Colonic mucosa (tissue), 4 donors: ENCODE measurements around the gene EMILIN1. TPM values are rescaled to one million over a fixed set of nuclear protein-coding genes. Genes with fewer than 3 reads are reported as not detected.
A peak's percentile ranks its signal among the peaks of the same experiment; 100 is the strongest.

Experiments used
- DNase-seq: peaks from one replicate; pipeline ENCODE4 v3.0.0-alpha.2; 2020
- H3K27ac ChIP-seq: fragments of 200-600 bp; one replicate; pipeline ENCODE4 v1.8.0; 2021
- H3K27me3 ChIP-seq: fragments of 200-600 bp; one replicate; pipeline ENCODE4 v1.8.0; 2021
- H3K36me3 ChIP-seq: fragments of 200-600 bp; one replicate; pipeline ENCODE4 v1.8.0; 2021
- H3K4me1 ChIP-seq: fragments of 200-600 bp; one replicate; pipeline ENCODE4 v1.8.0; 2021; ENCODE audit warnings: mild to moderate bottlenecking
- H3K4me3 ChIP-seq: fragments of 200-600 bp; one replicate; pipeline ENCODE4 v1.8.0; 2021
- H3K9ac ChIP-seq, 2 donors: one replicate each; pipeline ENCODE4 v1.7.0; 2013; ENCODE audit warnings: control low read depth in 2 of 2, low read depth in 2 of 2, low read length in 2 of 2
- H3K9me3 ChIP-seq: fragments of 200-600 bp; one replicate; pipeline ENCODE4 v1.8.0; 2021
- intact Hi-C: fragments of 100-400 bp; cut with DNase I; formaldehyde crosslinking; loops from one replicate; pipeline ENCODE4 v1.14.1; 2022
- total RNA-seq, 2 donors: library from RNA; stranded (reverse); fragmentation: NEBNext Ultra II Directional in 1 of 2; extraction: Animal tissue kit (Norgen Biotek cat#: 25700) in 1 of 2; gene quantifications; one replicate each; pipeline ENCODE4 v1.2.1, GENCODE V29; 2021
- TF ChIP-seq, protein P1 (sequence below): fragments of 200-600 bp; IDR thresholded peaks from one replicate; pipeline ENCODE4 v1.8.0; 2022; ENCODE audit warnings: antibody characterized with exemption, mild to moderate bottlenecking
- donor health status: healthy.
- donor health status: DM: no; HTN: no; CAD: no.
- donor health status: DM: no; HTN: no; CAD: no.

The EMILIN1 gene
- total RNA-seq, 2 donors from 2014 or later = 20.2 to 43.0 TPM

DNA sequence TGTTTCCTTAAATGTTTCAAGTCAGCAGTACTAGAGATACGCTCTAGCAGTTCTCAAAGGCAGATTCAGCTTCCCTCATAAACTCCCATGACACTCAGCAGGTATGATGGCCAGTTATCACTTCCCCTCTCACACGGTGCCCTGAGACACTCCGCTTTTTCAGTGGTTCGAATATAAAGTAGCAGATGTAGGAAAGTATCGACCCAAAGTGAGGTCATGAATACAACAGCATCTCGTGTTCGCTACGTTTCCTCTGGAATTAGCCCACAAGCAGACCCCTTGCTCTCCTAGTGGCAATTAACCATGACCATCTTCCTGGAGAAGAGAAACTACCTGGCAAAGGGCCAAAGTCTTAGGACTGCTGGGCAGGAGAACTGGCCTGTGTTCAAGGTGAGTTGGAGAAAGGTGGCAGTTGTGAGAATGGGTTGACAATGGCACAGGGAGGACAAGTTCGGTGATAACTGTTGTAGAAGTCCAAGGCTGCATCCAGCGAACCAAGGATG is 36.2 kb upstream of the EMILIN1 start:
- DNase-seq = no peak
- Histone ChIP-seq H3K4me1 (no peaks in the 10 kb centered on the region), H3K9me3 (no peaks in the 10 kb centered on the region), H3K27ac (peak overlapping the region; percentile 17), H3K9ac (no peak overlapping the region), H3K27me3 (no peaks in the 10 kb centered on the region), H3K36me3 (peaks cover 30% of the 10 kb centered on the region), H3K4me3 (no peak overlapping the region)
- TF ChIP-seq, protein P1, sequence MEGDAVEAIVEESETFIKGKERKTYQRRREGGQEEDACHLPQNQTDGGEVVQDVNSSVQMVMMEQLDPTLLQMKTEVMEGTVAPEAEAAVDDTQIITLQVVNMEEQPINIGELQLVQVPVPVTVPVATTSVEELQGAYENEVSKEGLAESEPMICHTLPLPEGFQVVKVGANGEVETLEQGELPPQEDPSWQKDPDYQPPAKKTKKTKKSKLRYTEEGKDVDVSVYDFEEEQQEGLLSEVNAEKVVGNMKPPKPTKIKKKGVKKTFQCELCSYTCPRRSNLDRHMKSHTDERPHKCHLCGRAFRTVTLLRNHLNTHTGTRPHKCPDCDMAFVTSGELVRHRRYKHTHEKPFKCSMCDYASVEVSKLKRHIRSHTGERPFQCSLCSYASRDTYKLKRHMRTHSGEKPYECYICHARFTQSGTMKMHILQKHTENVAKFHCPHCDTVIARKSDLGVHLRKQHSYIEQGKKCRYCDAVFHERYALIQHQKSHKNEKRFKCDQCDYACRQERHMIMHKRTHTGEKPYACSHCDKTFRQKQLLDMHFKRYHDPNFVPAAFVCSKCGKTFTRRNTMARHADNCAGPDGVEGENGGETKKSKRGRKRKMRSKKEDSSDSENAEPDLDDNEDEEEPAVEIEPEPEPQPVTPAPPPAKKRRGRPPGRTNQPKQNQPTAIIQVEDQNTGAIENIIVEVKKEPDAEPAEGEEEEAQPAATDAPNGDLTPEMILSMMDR = no peak
- intact Hi-C loops = no loop called here

DNA sequence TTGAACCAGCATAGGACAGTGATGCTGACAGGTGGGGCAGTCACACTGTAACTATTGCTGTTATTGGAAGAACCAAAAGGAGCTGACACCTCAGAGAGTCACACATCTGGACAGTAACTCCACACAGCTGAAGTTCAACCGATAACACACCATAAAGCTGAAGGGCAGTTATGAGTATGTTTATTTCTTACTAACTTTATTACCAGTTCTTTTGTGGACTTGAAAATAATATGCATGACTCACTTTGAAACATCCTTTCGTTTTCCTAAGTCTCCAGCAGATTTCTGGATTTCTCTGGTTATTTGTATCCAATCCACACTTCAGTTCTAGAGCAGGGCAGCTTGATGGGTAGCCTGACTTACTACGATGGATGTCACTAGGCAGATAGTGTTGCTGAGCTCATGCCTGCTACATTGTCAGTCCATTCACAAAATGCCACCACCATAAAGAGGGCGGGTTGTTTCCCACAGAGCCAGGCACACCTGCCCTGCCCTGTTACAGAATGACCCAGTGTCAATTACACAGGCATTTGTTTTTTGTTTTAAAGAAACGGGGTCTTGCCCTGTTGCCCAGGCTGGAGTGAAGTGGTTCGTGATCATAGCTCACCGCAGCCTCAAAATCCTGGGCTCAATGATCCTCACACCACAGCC is 35.3 kb upstream of the EMILIN1 start:
- TF ChIP-seq, protein P1 = no peak
- Histone ChIP-seq H3K4me1 (no peaks in the 10 kb centered on the region), H3K9me3 (no peaks in the 10 kb centered on the region), H3K27ac (peak overlapping the region; percentile 52), H3K27me3 (no peaks in the 10 kb centered on the region), H3K36me3 (peaks cover 24% of the 10 kb centered on the region), H3K9ac (no peak overlapping the region), H3K4me3 (no peak overlapping the region)
- no peak for DNase-seq
- intact Hi-C loops = no loop called here

DNA sequence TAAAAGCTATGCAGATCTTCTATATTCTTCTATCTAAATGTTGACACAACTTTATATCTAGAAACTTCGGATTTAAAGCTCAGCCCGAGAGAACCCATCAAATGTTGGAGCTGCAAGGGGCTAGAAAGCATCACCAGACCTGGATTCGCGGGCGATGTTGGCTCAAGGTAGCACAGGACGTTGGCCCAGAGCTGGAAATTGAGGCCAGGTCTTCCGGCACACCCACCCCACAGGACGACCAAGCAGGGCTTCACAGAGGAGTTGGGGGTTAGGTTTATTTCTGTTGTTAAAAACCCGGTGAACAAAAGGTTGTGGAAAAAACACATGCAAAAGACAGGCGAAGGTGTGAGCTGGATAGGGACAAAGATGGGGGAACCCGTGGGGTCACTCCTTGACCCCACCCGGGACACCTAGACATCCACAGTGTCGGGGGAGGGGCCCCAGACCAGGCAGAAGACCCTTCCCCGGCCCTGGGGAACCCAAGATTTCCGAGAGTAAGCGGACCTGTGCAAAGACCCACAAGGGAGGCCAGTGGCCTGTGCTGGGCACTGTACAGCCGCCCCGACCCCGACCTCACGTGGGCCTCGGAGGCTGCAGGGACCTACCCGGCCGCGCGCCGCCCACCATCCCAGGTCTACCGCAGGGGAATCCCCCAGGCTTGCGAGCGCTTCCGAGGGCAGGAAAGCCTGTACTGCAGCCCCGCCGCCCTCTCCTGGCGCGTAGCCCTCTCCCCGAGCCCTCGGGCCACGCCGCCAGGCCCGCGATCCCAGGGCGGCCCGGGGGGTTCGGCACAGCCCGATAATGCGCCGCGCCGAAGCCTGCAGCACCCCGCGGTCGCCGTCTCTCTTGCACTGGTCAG is 28.8 kb upstream of the EMILIN1 start:
- TF ChIP-seq, protein P1 = no peak
- no peaks in the 10 kb centered on the region for H3K27me3 ChIP-seq
- H3K9me3 ChIP-seq = no peaks in the 10 kb centered on the region
- peaks cover 7% of the 10 kb centered on the region for H3K4me1 ChIP-seq
- intact Hi-C loops = no loop called here
- peak overlapping the region; percentile 90 for H3K27ac ChIP-seq
- H3K36me3 ChIP-seq = no peaks in the 10 kb centered on the region
- peak overlapping the region; percentile 70 to 77 for H3K9ac ChIP-seq
- peak overlapping the region; percentile 85 for H3K4me3 ChIP-seq
- peak; percentile 51 for DNase-seq

DNA sequence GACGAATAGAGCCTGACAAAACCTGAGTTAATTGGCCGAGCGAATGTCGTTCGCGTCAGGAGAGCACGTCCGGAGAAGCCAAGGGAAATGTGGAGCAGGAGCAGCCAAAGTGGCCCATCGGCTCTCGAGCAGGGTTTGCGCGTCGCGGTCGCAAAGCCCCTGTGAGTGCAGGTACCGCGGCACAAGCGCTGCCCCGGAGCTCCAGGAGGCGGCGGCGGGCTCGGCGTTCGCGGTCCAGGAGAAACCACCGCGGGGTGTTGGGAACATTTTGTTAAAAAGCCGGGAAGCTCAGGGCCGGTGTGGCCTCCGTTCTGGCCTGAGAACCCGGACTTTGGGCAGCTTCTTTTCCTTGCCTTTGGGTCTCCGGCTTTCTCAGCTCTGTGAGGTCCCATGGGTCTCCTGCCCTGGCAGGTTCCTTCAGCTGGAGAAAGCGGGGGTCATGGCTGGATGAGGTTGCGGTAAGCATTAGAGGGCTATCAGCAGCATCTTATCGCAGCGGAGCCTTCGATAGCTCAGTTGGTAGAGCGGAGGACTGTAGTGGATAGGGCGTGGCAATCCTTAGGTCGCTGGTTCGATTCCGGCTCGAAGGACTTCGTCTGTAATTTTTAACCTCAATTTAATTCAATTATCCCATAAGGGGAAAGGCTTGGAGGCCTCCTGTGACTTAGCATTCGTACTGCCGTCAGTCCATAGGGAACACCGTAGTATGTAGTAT is 28.0 kb upstream of the EMILIN1 start:
- intact Hi-C loops = no loop called here
- H3K36me3 ChIP-seq = no peaks in the 10 kb centered on the region
- TF ChIP-seq, protein P1 = peak; percentile 37

More for the DNA sequence above, 28.0 kb upstream of the EMILIN1 start:
- Histone ChIP-seq H3K9ac (peak overlapping the region; percentile 70 to 89), H3K27ac (peak overlapping the region; percentile 90), H3K27me3 (no peaks in the 10 kb centered on the region), H3K9me3 (no peaks in the 10 kb centered on the region), H3K4me1 (peaks cover 7% of the 10 kb centered on the region), H3K4me3 (peak overlapping the region; percentile 85)
- DNase-seq = peak; percentile 97
